GM23248 (cell line): Measurements from ENCODE around the gene GKN2.

Experiments used
- EZH2 ChIP-seq: fragments of 200-600 bp; sonication (generic); IDR thresholded peaks from 2 replicates; pipeline ENCODE4 v1.6.1; 2018; ENCODE audit warnings: antibody characterized with exemption, mild to moderate bottlenecking; ENCODE audit not compliant: insufficient read depth, poor library complexity, severe bottlenecking
- EZH2phosphoT487 ChIP-seq: fragments of 200-600 bp; sonication (generic); IDR thresholded peaks from 2 replicates; pipeline ENCODE4 v1.6.1; 2018; ENCODE audit warnings: antibody characterized with exemption, moderate library complexity, mild to moderate bottlenecking, low read depth; ENCODE audit not compliant: insufficient read depth

DNA sequence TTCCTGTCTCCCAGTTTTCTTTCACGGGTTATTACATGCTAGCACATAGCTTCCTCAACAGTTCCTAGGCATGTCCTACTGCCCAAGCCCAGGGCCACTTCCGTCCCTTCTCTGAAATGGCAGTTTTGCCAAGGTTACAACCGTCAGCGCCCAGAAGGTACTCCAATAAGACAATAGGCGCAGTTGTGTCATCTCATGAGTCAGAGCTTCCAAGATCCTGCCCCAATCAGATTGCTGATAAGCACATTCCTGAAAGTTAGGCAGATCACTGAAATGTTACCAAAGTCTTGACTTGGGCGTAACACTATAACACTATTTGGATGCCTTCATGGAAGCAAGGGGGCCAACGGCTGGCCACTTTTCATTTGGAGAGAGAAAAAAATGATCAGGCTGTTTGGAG lies 34.2 kb downstream of the GKN2 start:
- no peak for TF ChIP-seq EZH2
- TF ChIP-seq EZH2phosphoT487: no peak
